Suprapubic skin (tissue), 4 donors: ENCODE results near the gene PRCD.

ENCODE experiments used
- CTCF ChIP-seq, 2 donors: fragments of 200-600 bp in 1 of 2; fragments of 450-650 bp in 1 of 2; sonication (generic) in 1 of 2; IDR thresholded peaks; one replicate each; pipeline ENCODE4 v1.5.1; 2016 to 2019; ENCODE audit warnings: antibody characterized with exemption in 2 of 2, mild to moderate bottlenecking in 1 of 2, moderate library complexity in 1 of 2
- POLR2A ChIP-seq, 2 donors: fragments of 450-650 bp; IDR thresholded peaks; one replicate each; pipeline ENCODE4 v1.6.1; 2017; ENCODE audit warnings: antibody characterized with exemption in 2 of 2, mild to moderate bottlenecking in 2 of 2, moderate library complexity in 2 of 2
- POLR2AphosphoS5 ChIP-seq, 3 donors: sonication (generic); formaldehyde crosslinking; IDR thresholded peaks; one replicate each; pipeline ENCODE4 v1.6.1; 2017; ENCODE audit warnings: antibody characterized with exemption in 3 of 3

GRCh38 chr17:76511668-76512365 lies 28.0 kb upstream of the PRCD start:
- TF ChIP-seq CTCF (IDR thresholded peaks at IDR 0.05): no peak
- TF ChIP-seq POLR2AphosphoS5 (IDR thresholded peaks at IDR 0.05): no peak
- TF ChIP-seq POLR2A (IDR thresholded peaks at IDR 0.05): no peak
